Activated gamma-delta T cell treated with anti-CD3 and anti-CD28 coated beads, Interleukin-2, amount 50 U/mL, for 16 hours (primary cell): Measurements from ENCODE around the gene DSTN.

ENCODE experiments used
- DNase-seq: peaks from one replicate; pipeline ENCODE4 v3.0.0-alpha.2; 2020; ENCODE audit warnings: low read depth

DSTN gene

DNA sequence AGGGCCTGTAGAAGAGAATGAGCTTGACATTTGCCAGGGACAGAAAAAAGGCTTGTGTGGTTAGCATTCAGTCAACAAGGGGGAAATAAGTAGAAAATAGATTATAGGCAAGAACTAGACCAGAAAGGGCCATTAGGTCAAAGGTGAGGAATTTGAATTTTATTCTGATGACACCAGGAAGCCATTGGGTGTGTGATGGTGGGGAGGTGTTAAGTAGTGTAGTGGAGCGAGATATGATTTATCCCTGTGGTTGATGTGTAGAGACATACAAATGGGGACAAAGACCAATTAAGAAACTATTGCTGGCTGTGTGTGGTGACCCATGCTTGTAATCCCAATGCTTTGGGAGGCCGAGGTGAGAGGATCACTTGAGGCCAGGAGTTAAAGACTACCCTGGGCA is 11.0 kb downstream of the DSTN start:
- DNase-seq, result no peak

GRCh38 chr20:17583126-17583525 is 13.3 kb downstream of the DSTN start:
- DNase-seq, result no peak

DNA sequence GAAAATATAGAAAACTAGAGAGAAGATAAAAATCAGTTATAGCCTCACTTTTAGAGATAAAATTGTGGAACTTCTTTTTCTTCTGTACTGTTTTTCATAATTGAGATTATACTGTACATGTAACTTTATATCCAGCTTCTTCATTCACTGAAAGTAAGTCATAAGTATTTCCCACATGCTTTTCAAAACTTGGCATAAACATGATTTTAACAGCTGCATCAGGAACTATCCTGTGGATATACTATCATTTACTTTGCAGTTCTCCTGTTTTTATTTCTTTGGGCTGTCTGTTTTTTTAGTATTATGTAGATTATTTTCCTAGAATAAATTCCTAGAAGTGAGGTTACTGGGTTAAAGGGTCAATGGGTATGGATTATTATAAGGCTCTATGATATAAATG is 14.8 kb downstream of the DSTN start:
- DNase-seq, result no peak

DNA sequence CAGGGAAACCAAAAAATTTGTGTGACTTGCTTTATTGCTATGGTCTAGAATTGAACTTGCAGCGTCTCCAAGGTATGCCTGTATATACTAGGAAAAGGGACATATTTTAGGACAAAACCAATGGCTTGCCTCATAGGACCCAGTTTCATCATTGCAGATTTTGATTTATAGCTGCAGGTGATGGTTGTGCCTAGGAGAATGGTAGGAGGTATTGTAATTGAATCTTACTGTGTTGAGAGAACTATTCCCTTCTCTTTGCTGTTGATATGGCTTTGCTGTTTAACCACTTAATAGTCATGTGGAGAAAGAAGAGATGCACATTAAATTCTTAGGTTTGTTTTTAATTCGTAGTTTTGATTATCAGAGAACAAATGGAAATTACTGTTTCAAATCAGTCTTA is 16.4 kb downstream of the DSTN start:
- no peak for DNase-seq

DNA sequence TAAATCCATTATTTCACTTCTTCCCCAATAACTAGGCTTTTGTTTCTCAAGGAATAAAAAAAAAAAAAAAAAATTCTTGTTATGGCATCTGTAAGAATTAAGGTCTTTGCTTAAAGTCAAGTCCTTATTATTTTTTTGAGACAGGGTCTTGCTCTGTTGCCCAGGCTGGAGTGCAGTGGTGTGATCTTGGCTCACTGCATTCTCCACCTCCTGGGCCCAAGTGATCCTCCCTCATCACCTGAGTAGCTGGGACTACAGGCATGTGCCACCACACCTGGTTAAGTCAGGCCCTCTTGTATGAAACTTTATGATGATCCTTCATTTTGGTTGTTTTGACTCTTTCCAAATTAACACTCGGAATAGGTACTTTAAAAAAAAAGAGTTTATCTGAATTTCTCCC is 17.3 kb downstream of the DSTN start:
- no peak for DNase-seq

- DNase-seq, result no peak
Measured at GRCh38 chr20:17587824-17588223, 17.9 kb downstream of the DSTN start.

GRCh38 chr20:17589161-17589834 is 19.4 kb downstream of the DSTN start:
- DNase-seq, result no peak

- no peak for DNase-seq
Measured at GRCh38 chr20:17590245-17590644, 20.4 kb downstream of the DSTN start.

DNA sequence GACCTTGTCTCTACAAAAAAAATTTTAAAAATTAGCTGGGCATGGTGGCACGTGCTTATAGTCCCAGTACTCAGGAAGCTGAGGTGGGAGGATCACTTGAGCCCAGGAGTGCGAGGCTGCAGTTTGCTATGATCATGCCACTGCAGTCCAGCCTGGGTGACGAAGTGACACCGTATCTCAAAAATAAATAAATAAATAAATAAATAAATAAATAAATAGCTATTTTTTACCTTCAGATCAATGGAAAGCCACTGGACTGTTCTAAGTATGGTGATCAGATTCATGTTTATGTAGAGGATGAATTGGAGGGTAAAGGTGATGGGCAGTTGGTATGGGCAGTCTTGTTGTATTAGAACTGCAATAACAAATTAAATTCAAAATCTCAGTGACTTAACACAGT is 24.0 kb downstream of the DSTN start:
- DNase-seq, result no peak

- DNase-seq, result no peak
Measured at GRCh38 chr20:17594443-17594842, 24.6 kb downstream of the DSTN start.

DNA sequence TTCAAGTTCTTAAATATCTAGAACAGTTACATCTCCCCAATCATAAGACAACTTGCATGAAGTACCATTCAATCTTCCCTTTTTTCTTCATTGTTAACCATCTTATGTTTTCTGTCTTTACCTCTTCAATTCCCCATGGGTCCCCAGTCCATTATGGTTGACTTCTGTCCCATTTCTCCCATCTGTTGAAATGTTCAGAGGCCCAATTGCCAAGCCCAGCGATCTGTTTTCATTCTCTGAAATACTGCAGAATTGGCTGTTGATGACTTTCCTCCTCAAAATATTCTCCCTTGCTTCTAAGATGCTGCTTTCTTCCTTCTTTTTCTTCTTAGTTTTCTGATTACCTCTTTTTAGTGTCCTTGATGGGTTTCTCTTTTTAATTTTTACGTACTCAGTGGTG is 26.0 kb downstream of the DSTN start:
- DNase-seq, result no peak

DNA sequence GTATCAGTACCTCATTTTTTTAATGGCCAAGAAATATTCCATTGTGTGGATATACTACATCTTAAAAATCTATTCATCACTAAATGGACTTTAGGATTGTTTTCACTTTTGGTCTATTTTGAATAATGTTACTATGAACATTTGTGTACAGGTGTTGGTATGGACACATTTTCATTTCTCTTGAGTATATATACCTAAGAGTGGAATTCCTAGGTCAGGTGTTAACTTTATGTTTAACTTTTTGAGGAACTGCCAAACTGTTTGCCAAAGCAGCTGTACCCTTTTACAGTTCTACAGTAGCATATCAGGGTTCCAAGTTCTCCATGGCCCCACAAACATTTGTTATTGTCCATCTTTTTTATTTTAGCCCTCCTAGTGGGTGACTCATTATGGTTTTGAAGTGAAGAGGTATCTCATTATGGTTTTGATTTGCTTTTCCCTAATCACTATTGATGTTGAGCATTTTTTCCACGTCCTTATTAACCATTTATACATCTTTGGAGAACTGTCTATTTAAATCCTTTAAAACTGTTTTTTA is 28.2 kb downstream of the DSTN start:
- no peak for DNase-seq

GRCh38 chr20:17601957-17602356 is 32.1 kb downstream of the DSTN start:
- DNase-seq, result no peak

DNA sequence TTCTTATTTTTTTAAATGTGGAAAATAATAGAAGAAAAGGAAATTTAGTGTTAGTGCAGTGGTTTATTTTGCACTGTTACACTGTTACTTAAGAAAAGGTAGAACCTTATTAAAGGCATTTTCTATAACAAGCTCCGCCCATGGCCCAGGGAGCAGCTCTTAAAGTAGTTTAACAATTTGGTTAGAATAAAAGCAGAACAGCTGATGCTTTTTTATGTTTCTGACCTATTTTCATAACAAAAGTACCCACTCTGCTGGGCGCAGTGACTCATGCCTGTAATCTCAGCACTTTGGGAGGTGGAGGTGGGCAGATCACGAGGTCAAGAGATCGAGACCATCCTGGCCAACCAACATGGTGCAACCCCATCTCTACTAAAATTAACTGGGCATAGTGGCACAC is 32.6 kb downstream of the DSTN start:
- DNase-seq, result no peak

GRCh38 chr20:17605131-17605660 is 35.3 kb downstream of the DSTN start:
- DNase-seq, result no peak

- DNase-seq, result no peak
Measured at GRCh38 chr20:17606001-17606400, 36.1 kb downstream of the DSTN start.

DNA sequence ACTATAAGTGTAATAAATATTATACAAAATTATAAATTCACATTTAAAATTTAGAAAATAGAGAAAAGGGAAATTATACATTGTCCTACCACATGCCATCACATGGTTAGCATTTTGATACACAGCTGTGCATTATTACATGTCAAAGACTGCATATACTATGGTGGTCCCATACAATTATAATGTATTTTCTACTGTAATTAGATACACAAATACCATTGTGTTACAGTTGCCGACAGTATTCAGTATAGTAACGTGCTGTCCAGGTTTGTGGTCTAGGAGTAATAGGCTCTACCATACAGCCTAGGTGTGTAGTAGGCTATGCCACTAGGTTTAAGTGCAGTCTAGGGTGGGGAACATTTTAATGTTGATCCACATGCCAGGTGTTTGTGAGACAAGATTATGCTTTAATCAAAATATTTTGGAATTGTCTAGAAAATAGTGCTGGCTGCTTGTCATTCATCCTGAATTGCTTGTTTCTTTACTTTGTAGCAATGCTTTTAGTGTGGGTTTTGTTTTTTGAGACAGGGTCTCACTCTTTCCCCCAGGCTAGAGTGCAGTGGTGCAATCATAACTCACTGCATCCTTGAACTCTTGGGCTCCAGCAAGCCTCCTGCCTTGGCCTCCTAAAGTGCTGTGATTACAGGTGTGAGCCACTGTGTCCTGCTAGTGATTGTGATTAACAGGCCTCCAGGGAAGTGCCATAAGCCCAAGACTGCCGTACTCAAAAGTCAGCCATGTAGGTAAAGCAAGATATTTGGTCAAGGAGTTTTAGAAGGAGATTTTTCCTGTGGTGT is 39.0 kb downstream of the DSTN start:
- DNase-seq, result no peak

DNA sequence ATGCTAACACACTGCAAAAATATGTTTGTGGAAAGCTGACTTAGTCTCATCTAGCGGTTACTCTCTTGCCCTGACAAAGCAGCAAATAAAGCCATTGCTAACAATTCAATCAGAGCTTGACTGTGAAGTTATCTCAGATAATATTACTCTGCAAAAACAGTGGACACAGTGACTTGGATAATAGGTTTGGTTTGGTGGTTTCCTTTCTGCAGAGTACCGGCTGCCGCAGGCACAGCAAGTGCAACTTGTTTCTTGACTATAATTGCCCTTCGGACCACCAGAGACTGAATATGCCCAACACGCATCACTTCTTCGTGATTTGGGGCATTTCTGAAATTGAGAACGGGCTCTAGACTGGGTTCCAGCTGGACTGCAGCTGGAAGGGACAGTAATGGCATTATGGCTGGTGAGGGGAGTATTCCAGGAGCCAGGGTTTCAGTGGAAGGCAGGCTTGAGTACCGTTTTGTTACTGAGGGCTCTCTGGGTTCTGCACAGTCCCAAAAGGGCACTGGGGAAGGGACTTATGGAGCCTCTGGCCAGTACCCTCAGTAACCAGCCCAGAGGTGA is 40.0 kb downstream of the DSTN start:
- no peak for DNase-seq

DNA sequence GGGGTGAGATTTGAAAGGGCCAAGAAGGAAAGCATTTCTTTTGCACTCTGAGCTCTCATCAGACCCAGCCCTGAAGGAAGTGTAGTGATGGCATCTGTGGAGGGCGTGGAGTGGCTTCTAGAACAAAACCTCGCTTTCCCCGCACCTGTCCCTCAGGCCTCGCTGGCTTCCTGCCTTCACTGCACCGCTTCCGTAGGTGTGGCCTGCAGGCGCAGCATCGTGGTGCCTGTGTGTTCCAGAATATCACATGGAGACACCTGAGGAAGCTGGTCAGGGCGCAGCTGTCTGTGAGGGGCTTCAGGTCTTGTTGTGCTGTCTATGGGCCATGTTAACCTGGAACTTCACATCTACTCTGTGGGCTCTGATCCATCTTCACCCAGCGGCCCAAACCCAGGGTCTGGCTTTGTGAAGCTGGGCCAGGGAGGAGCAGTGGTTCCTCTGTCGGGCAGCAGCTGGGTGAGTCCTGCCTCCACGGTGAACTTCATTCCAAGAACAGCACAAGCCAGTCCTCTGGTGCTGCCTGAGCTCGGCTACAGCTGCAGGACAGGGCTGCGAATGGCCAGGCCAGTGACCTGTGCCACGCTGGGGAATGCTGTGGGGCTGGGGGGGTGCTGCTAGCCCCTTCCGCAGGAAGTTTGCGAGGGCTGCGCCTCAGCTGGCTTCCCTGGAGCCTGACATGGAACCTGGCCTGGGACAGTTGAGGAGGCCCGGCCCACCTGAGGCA is 40.9 kb downstream of the DSTN start:
- peak; percentile 29 for DNase-seq

DNA sequence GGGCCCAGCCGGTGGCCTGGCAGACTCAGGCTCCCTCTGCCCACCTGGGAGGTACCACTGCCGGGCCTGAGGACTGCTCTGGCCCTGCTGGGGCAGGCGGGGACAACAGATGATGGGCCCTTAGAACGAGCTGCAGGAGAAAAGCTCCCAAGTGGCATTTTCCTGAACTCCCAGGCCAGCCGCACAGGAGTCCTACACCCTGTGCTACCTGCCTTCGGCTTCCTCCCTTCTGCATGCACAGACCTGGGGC is 41.3 kb downstream of the DSTN start:
- no peak for DNase-seq

GRCh38 chr20:17611540-17612286 is 41.8 kb downstream of the DSTN start:
- DNase-seq, result no peak
